MG63 (cell line): ENCODE data around the gene TAF3. TPM values are rescaled to one million over a fixed set of nuclear protein-coding genes. Genes with fewer than 3 reads are reported as not detected.

Experiments used
- DNase-seq: peaks from one replicate; pipeline ENCODE4 v3.0.0-alpha.2; 2020
- H3K27me3 ChIP-seq: fragments of 250-450 bp; sonication (Bioruptor Pico); 2 replicates; pipeline ENCODE4 v1.5.1; 2020; ENCODE audit warnings: mild to moderate bottlenecking, moderate library complexity
- H3K36me3 ChIP-seq: fragments of 250-450 bp; sonication (Bioruptor Pico); 2 replicates; pipeline ENCODE4 v1.5.1; 2020; ENCODE audit warnings: mild to moderate bottlenecking, moderate library complexity
- H3K4me3 ChIP-seq: fragments of 250-450 bp; sonication (Bioruptor Pico); 2 replicates; pipeline ENCODE4 v1.5.1; 2020; ENCODE audit warnings: mild to moderate bottlenecking, moderate library complexity
- H3K9me3 ChIP-seq: fragments of 250-450 bp; sonication (Bioruptor Pico); 2 replicates; pipeline ENCODE4 v1.5.1; 2020; ENCODE audit warnings: mild to moderate bottlenecking, moderate library complexity
- total RNA-seq: library from RNA; depleted of rRNA; stranded (reverse); fragments of >200 nt; shearing (Covaris generic); gene quantifications from 2 replicates; pipeline ENCODE4 v1.2.3, GENCODE V29; 2014; ENCODE audit warnings: low replicate concordance

The TAF3 gene
- total RNA-seq, 1 experiment from 2014 or later = 0.92 TPM

- Histone ChIP-seq H3K36me3 (no peaks in the 10 kb centered on the region; the same call in 1 of the 2 replicates), H3K9me3 (no peaks in the 10 kb centered on the region), H3K4me3 (no peak overlapping the region), H3K27me3 (no peaks in the 10 kb centered on the region)
- DNase-seq = no peak
Observed at GRCh38 chr10:7892146-7892545, 73.8 kb downstream of the TAF3 start.

GRCh38 chr10:7895699-7896090, 77.4 kb downstream of the TAF3 start:
- Histone ChIP-seq H3K9me3 (no peaks in the 10 kb centered on the region), H3K36me3 (no peaks in the 10 kb centered on the region; the same call in 1 of the 2 replicates), H3K27me3 (no peaks in the 10 kb centered on the region), H3K4me3 (no peak overlapping the region)
- DNase-seq = no peak

GRCh38 chr10:7896297-7896696, 78.0 kb downstream of the TAF3 start:
- DNase-seq = no peak
- Histone ChIP-seq H3K4me3 (no peak overlapping the region), H3K36me3 (no peaks in the 10 kb centered on the region; the same call in 1 of the 2 replicates), H3K27me3 (no peaks in the 10 kb centered on the region), H3K9me3 (no peaks in the 10 kb centered on the region)

- no peak for DNase-seq
- H3K27me3 ChIP-seq = no peaks in the 10 kb centered on the region
Observed at GRCh38 chr10:7901256-7901655, 83.0 kb downstream of the TAF3 start.

GRCh38 chr10:7902413-7902812, 84.1 kb downstream of the TAF3 start:
- Histone ChIP-seq H3K4me3 (no peak overlapping the region), H3K9me3 (no peaks in the 10 kb centered on the region), H3K27me3 (no peaks in the 10 kb centered on the region), H3K36me3 (no peaks in the 10 kb centered on the region)
- DNase-seq = no peak

More at GRCh38 chr10:7901256-7901655, 83.0 kb downstream of the TAF3 start:
- Histone ChIP-seq H3K36me3 (no peaks in the 10 kb centered on the region; the same call in 1 of the 2 replicates), H3K4me3 (no peak overlapping the region), H3K9me3 (no peaks in the 10 kb centered on the region)

- no peaks in the 10 kb centered on the region for H3K27me3 ChIP-seq
- no peaks in the 10 kb centered on the region for H3K9me3 ChIP-seq
- no peak for DNase-seq
- H3K36me3 ChIP-seq = no peaks in the 10 kb centered on the region
- H3K4me3 ChIP-seq = no peak overlapping the region
Observed at GRCh38 chr10:7903851-7904250, 85.5 kb downstream of the TAF3 start.

- H3K4me3 ChIP-seq = no peak overlapping the region
- DNase-seq = no peak
Observed at GRCh38 chr10:7906128-7906527, 87.8 kb downstream of the TAF3 start.

GRCh38 chr10:7908541-7909210, 90.4 kb downstream of the TAF3 start:
- no peaks in the 10 kb centered on the region for H3K36me3 ChIP-seq
- H3K9me3 ChIP-seq = no peaks in the 10 kb centered on the region
- no peak for DNase-seq
- H3K27me3 ChIP-seq = no peaks in the 10 kb centered on the region
- no peak overlapping the region for H3K4me3 ChIP-seq

More at GRCh38 chr10:7906128-7906527, 87.8 kb downstream of the TAF3 start:
- H3K9me3 ChIP-seq = no peaks in the 10 kb centered on the region
- no peaks in the 10 kb centered on the region for H3K36me3 ChIP-seq
- H3K27me3 ChIP-seq = no peaks in the 10 kb centered on the region

- no peaks in the 10 kb centered on the region for H3K9me3 ChIP-seq
- no peak for DNase-seq
- no peaks in the 10 kb centered on the region for H3K36me3 ChIP-seq
- no peaks in the 10 kb centered on the region for H3K27me3 ChIP-seq
- no peak overlapping the region for H3K4me3 ChIP-seq
Observed at GRCh38 chr10:7913126-7913872, 95.0 kb downstream of the TAF3 start.

- DNase-seq = no peak
- Histone ChIP-seq H3K27me3 (no peaks in the 10 kb centered on the region), H3K9me3 (no peaks in the 10 kb centered on the region), H3K36me3 (no peaks in the 10 kb centered on the region), H3K4me3 (no peak overlapping the region)
Observed at GRCh38 chr10:7915923-7916536, 97.7 kb downstream of the TAF3 start.

- Histone ChIP-seq H3K4me3 (no peak overlapping the region), H3K27me3 (no peaks in the 10 kb centered on the region), H3K36me3 (no peaks in the 10 kb centered on the region), H3K9me3 (no peaks in the 10 kb centered on the region)
- no peak for DNase-seq
Observed at GRCh38 chr10:7917736-7918135, 99.4 kb downstream of the TAF3 start.

- DNase-seq = no peak
- no peaks in the 10 kb centered on the region for H3K9me3 ChIP-seq
- H3K36me3 ChIP-seq = no peaks in the 10 kb centered on the region
- H3K27me3 ChIP-seq = no peaks in the 10 kb centered on the region
- H3K4me3 ChIP-seq = no peak overlapping the region
Observed at GRCh38 chr10:7922707-7923106, 104.4 kb downstream of the TAF3 start.

GRCh38 chr10:7928536-7928935, 110.2 kb downstream of the TAF3 start:
- no peak overlapping the region for H3K4me3 ChIP-seq
- H3K27me3 ChIP-seq = no peaks in the 10 kb centered on the region
- DNase-seq = no peak
- H3K9me3 ChIP-seq = no peaks in the 10 kb centered on the region
- no peaks in the 10 kb centered on the region for H3K36me3 ChIP-seq

GRCh38 chr10:7932301-7933036, 114.2 kb downstream of the TAF3 start:
- H3K4me3 ChIP-seq = no peak overlapping the region
- H3K27me3 ChIP-seq = no peaks in the 10 kb centered on the region
- H3K9me3 ChIP-seq = 0 out of 2 replicates have a peak, but pooled peaks cover 2% of the 10 kb centered on the region
- DNase-seq = no peak
- H3K36me3 ChIP-seq = no peaks in the 10 kb centered on the region

- H3K9me3 ChIP-seq = 0 out of 2 replicates have a peak, but pooled peaks cover 2% of the 10 kb centered on the region
- no peak overlapping the region for H3K4me3 ChIP-seq
- DNase-seq = no peak
- H3K27me3 ChIP-seq = no peaks in the 10 kb centered on the region
- no peaks in the 10 kb centered on the region for H3K36me3 ChIP-seq
Observed at GRCh38 chr10:7933262-7933661, 115.0 kb downstream of the TAF3 start.

- DNase-seq = no peak
- 0 out of 2 replicates have a peak, but pooled peaks cover 2% of the 10 kb centered on the region for H3K9me3 ChIP-seq
- no peaks in the 10 kb centered on the region for H3K36me3 ChIP-seq
- no peak overlapping the region for H3K4me3 ChIP-seq
- no peaks in the 10 kb centered on the region for H3K27me3 ChIP-seq
Observed at GRCh38 chr10:7933757-7934156, 115.5 kb downstream of the TAF3 start.
